ENCODE data around the gene KIF1B.
"Not testable (repeated sequence)": the region's sequence is repeated elsewhere in the genome, so short reads cannot be mapped to it uniquely, and the experiment has no call there.

The KIF1B gene

GRCh38 chr1:10253149-10253548, 42.8 kb downstream of the KIF1B start:
- no peak overlapping the region for H3K27ac ChIP-seq
- TF ChIP-seq CTCF (IDR thresholded peaks at IDR 0.05) (no peak), ZFX (IDR thresholded peaks at IDR 0.05; ENCODE audit: borderline replicate concordance) (no peak)

- TF ChIP-seq ZFX (IDR thresholded peaks at IDR 0.05; ENCODE audit: borderline replicate concordance) (no peak), CTCF (IDR thresholded peaks at IDR 0.05) (no peak)
- no peak overlapping the region for H3K27ac ChIP-seq
These were observed 43.4 kb downstream of the KIF1B start for GRCh38 chr1:10253755-10254154.

GRCh38 chr1:10257851-10258250, 47.5 kb downstream of the KIF1B start:
- no peak for TF ChIP-seq ZFX (IDR thresholded peaks at IDR 0.05; ENCODE audit: borderline replicate concordance)
- no peak for TF ChIP-seq CTCF (IDR thresholded peaks at IDR 0.05)
- peak overlapping the region; percentile 33 for H3K27ac ChIP-seq

GRCh38 chr1:10259547-10259946, 49.2 kb downstream of the KIF1B start:
- H3K27ac ChIP-seq = not testable (repeated sequence)

- TF ChIP-seq ZFX (IDR thresholded peaks at IDR 0.05; ENCODE audit: borderline replicate concordance) (no peak), CTCF (IDR thresholded peaks at IDR 0.05) (no peak)
- no peak overlapping the region for H3K27ac ChIP-seq
These were observed 53.2 kb downstream of the KIF1B start for GRCh38 chr1:10263450-10264082.

- H3K27ac ChIP-seq = no peak overlapping the region
- TF ChIP-seq CTCF (IDR thresholded peaks at IDR 0.05) (no peak), ZFX (IDR thresholded peaks at IDR 0.05; ENCODE audit: borderline replicate concordance) (no peak)
These were observed 54.7 kb downstream of the KIF1B start for GRCh38 chr1:10265027-10265426.

GRCh38 chr1:10265900-10266299, 55.5 kb downstream of the KIF1B start:
- no peak overlapping the region for H3K27ac ChIP-seq
- TF ChIP-seq ZFX (IDR thresholded peaks at IDR 0.05; ENCODE audit: borderline replicate concordance) = no peak
- no peak for TF ChIP-seq CTCF (IDR thresholded peaks at IDR 0.05)

- no peak for TF ChIP-seq ZFX (IDR thresholded peaks at IDR 0.05; ENCODE audit: borderline replicate concordance)
- TF ChIP-seq CTCF (IDR thresholded peaks at IDR 0.05) = no peak
- H3K27ac ChIP-seq = no peak overlapping the region
These were observed 56.9 kb downstream of the KIF1B start for GRCh38 chr1:10267319-10267718.

Data from 22Rv1 (cell line).